MM.1S (cell line): ENCODE data around the gene PDE4B.

Experiments used
- DNase-seq: peaks from one replicate; pipeline ENCODE4 v3.0.0-alpha.2; 2015
- H2AFZ ChIP-seq: fragments of 300-600 bp; sonication (generic); 2 replicates; pipeline ENCODE4 v1.6.0; 2016; ENCODE audit warnings: antibody characterized with exemption, low read length
- H3F3A ChIP-seq: fragments of 300-600 bp; sonication (generic); 2 replicates; pipeline ENCODE4 v1.6.1; 2016; ENCODE audit warnings: mild to moderate bottlenecking, antibody characterized with exemption, low read length, moderate library complexity, mixed read lengths; ENCODE audit not compliant: insufficient read depth
- H3K27ac ChIP-seq: fragments of 300-600 bp; sonication (generic); 2 replicates; pipeline ENCODE4 v1.5.1; 2016; ENCODE audit warnings: mild to moderate bottlenecking, low read length
- H3K27me3 ChIP-seq: fragments of 300-600 bp; sonication (generic); replicated peaks from 2 replicates; pipeline ENCODE4 v1.6.0; 2016; ENCODE audit warnings: low read length; ENCODE audit not compliant: insufficient read depth
- H3K36me3 ChIP-seq: fragments of 300-600 bp; sonication (generic); replicated peaks from 2 replicates; pipeline ENCODE4 v1.6.1; 2016; ENCODE audit warnings: mild to moderate bottlenecking, low read length, mixed read lengths; ENCODE audit not compliant: insufficient read depth
- H3K4me1 ChIP-seq: fragments of 300-600 bp; sonication (generic); 2 replicates; pipeline ENCODE4 v1.6.1; 2016; ENCODE audit warnings: low read length, mixed read lengths
- H3K4me2 ChIP-seq: fragments of 300-600 bp; sonication (generic); 2 replicates; pipeline ENCODE4 v1.6.0; 2016; ENCODE audit warnings: low read depth, low read length
- H3K4me3 ChIP-seq: fragments of 300-600 bp; sonication (generic); 2 replicates; pipeline ENCODE4 v1.5.1; 2016; ENCODE audit warnings: low read length, mixed read lengths
- H3K79me2 ChIP-seq: fragments of 300-600 bp; sonication (generic); 2 replicates; pipeline ENCODE4 v1.6.1; 2016; ENCODE audit warnings: mixed run types, low read length, mixed read lengths
- H3K9ac ChIP-seq: fragments of 300-600 bp; sonication (generic); 2 replicates; pipeline ENCODE4 v1.6.1; 2016; ENCODE audit warnings: low read length, mixed read lengths
- H3K9me2 ChIP-seq: fragments of 300-600 bp; sonication (generic); replicated peaks from 2 replicates; pipeline ENCODE4 v1.6.1; 2016; ENCODE audit warnings: mild to moderate bottlenecking, low read length, mixed read lengths; ENCODE audit not compliant: insufficient read depth
- H3K9me3 ChIP-seq: fragments of 300-600 bp; sonication (generic); replicated peaks from 2 replicates; pipeline ENCODE4 v1.6.1; 2016; ENCODE audit warnings: mild to moderate bottlenecking, low read length, mixed read lengths; ENCODE audit not compliant: insufficient read depth
- H4K20me1 ChIP-seq: fragments of 300-600 bp; sonication (generic); 2 replicates; pipeline ENCODE4 v1.6.1; 2016; ENCODE audit warnings: mild to moderate bottlenecking, low read length, moderate library complexity, mixed read lengths; ENCODE audit not compliant: insufficient read depth
- CTCF ChIP-seq: fragments of 300-600 bp; sonication (generic); IDR thresholded peaks from 2 replicates; pipeline ENCODE4 v1.5.1; 2016; ENCODE audit warnings: antibody characterized with exemption, low read length, mixed read lengths
- EZH2 ChIP-seq: fragments of 300-600 bp; sonication (generic); optimal IDR thresholded peaks from 2 replicates; pipeline ENCODE3; 2017; ENCODE audit warnings: low read depth, mild to moderate bottlenecking, antibody characterized with exemption, low read length, mixed read lengths
- EZH2phosphoT487 ChIP-seq: fragments of 300-600 bp; sonication (generic); IDR thresholded peaks from 2 replicates; pipeline ENCODE4 v1.6.1; 2018; ENCODE audit warnings: antibody characterized with exemption, low read length

PDE4B gene

GRCh38 chr1:66250478-66250877 is 457.8 kb downstream of the PDE4B start:
- no peak for DNase-seq
- no peaks in the 10 kb centered on the region for H3K9me2 ChIP-seq

GRCh38 chr1:66251546-66251945 is 458.9 kb downstream of the PDE4B start:
- peak overlapping the region; percentile 10; the same call in 1 of the 2 replicates for H3K4me2 ChIP-seq
- no peaks in the 10 kb centered on the region for H4K20me1 ChIP-seq
- DNase-seq = peak; percentile 63
- H3K4me1 ChIP-seq = peaks cover 43% of the 10 kb centered on the region
- no peak overlapping the region for H3K4me3 ChIP-seq
- no peaks in the 10 kb centered on the region for H3K27me3 ChIP-seq
- no peaks in the 10 kb centered on the region for H3K9me2 ChIP-seq
- no peak overlapping the region for H3K9ac ChIP-seq
- peak overlapping the region; percentile 22; the same call in 1 of the 2 replicates for H3K27ac ChIP-seq
- TF ChIP-seq CTCF (peak; percentile 9), EZH2 (no peak)
- no peaks in the 10 kb centered on the region for H3K36me3 ChIP-seq
- H3K9me3 ChIP-seq = no peaks in the 10 kb centered on the region
- H3K79me2 ChIP-seq = no peaks in the 10 kb centered on the region
- H3F3A ChIP-seq = peaks cover 14% of the 10 kb centered on the region; the same call in 1 of the 2 replicates
- H2AFZ ChIP-seq = no peak overlapping the region

More at GRCh38 chr1:66250478-66250877, 457.8 kb downstream of the PDE4B start:
- Histone ChIP-seq H3F3A (peaks cover 14% of the 10 kb centered on the region; the same call in 1 of the 2 replicates), H3K27ac (no peak overlapping the region), H3K9me3 (no peaks in the 10 kb centered on the region), H4K20me1 (no peaks in the 10 kb centered on the region), H3K4me1 (peaks cover 43% of the 10 kb centered on the region), H2AFZ (no peak overlapping the region), H3K27me3 (no peaks in the 10 kb centered on the region), H3K36me3 (no peaks in the 10 kb centered on the region), H3K4me2 (no peak overlapping the region), H3K4me3 (no peak overlapping the region), H3K79me2 (no peaks in the 10 kb centered on the region), H3K9ac (no peak overlapping the region)
- TF ChIP-seq CTCF (no peak), EZH2 (no peak), EZH2phosphoT487 (no peak)

DNA sequence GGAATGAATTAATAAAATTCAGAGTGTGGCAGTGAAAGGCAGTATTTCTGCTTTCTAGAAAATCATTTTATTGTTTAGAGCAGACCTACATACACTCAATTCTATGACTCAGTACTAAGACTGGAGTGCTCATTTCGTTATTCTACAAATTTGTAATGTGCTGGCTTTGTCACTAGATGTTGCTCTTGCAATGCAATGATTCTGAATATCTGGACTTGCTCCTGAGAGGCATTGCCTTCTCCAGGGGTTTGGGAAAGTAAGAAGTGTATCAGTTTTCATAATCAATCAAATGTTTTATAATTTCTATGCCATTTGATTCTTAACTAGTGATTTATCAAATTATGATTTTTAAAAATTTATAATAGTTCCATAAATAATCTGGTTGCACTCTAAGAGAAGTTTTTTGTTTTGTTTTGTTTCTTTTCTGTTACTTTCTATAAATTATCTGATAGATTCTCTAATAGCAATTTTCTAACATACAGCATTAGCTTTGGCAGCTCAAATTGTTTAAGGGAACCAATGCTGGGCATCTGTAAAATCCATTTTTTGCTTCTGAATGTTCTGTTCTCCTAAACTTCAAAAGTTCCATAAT is 460.7 kb downstream of the PDE4B start:
- H3K9ac ChIP-seq = no peak overlapping the region
- H4K20me1 ChIP-seq = no peaks in the 10 kb centered on the region
- TF ChIP-seq EZH2 = no peak
- peak; percentile 83 for TF ChIP-seq CTCF
- TF ChIP-seq EZH2phosphoT487 = no peak
- peaks cover 11% of the 10 kb centered on the region; the same call in 1 of the 2 replicates for H3F3A ChIP-seq
- H3K27ac ChIP-seq = no peak overlapping the region
- no peaks in the 10 kb centered on the region for H3K79me2 ChIP-seq
- H3K9me2 ChIP-seq = no peaks in the 10 kb centered on the region
- H3K9me3 ChIP-seq = no peaks in the 10 kb centered on the region
- peak; percentile 75 for DNase-seq
- peaks cover 36% of the 10 kb centered on the region for H3K4me1 ChIP-seq
- no peak overlapping the region for H3K4me2 ChIP-seq
- H2AFZ ChIP-seq = no peak overlapping the region
- no peaks in the 10 kb centered on the region for H3K27me3 ChIP-seq
- no peak overlapping the region for H3K4me3 ChIP-seq
- no peaks in the 10 kb centered on the region for H3K36me3 ChIP-seq
